H1 (cell line): ENCODE measurements around the gene SLC38A8. TPM values are rescaled to one million over a fixed set of nuclear protein-coding genes. Genes with fewer than 3 reads are reported as not detected.
A peak's percentile ranks its signal among the peaks of the same experiment; 100 is the strongest.

Experiments
- CTCF ChIA-PET: fragments of 300-600 bp; sonication (Branson Sonifier 250); formaldehyde crosslinking; loops from one replicate; lab custom pipeline; 2021; ENCODE audit not compliant: partially characterized antibody; lab: Charles Lee
- POLR2A ChIA-PET: fragments of 300-600 bp; sonication (Branson Sonifier 250); formaldehyde crosslinking; loops from one replicate; lab custom pipeline; 2021; ENCODE audit warnings: inconsistent platforms; ENCODE audit not compliant: partially characterized antibody; lab: Charles Lee
- DNase-seq, 2 experiments: peaks; one replicate each; pipeline versions ENCODE4 v3.0.0 to v3.0.0-alpha.2; 2010 to 2022; ENCODE audit warnings: low spot score in 2 of 2, low read depth in 1 of 2, mixed read lengths in 1 of 2
- FAIRE-seq: peaks from 2 replicates; lab custom pipeline; 2011; peaks lifted over from hg19 to GRCh38; lab: Jason Lieb, UNC
- H2AFZ ChIP-seq: 2 replicates; pipeline ENCODE4 v1.8.1; 2012; ENCODE audit warnings: low read length, inconsistent platforms
- H2AK5ac ChIP-seq: 2 replicates; pipeline ENCODE4 v1.6.1; 2013; ENCODE audit warnings: low read depth, low read length
- H2BK120ac ChIP-seq: replicated peaks from 2 replicates; pipeline ENCODE3; 2013; ENCODE audit warnings: low read depth, low read length, inconsistent platforms
- H2BK12ac ChIP-seq: 2 replicates; pipeline ENCODE4 v1.6.1; 2013; ENCODE audit warnings: low read depth, low read length
- H2BK15ac ChIP-seq: 2 replicates; pipeline ENCODE4 v1.6.1; 2013; ENCODE audit warnings: low read length
- H2BK20ac ChIP-seq: 2 replicates; pipeline ENCODE4 v1.6.1; 2013; ENCODE audit warnings: low read length
- H2BK5ac ChIP-seq: 2 replicates; pipeline ENCODE4 v1.6.1; 2013; ENCODE audit warnings: low read depth, low read length
- H3K14ac ChIP-seq: 2 replicates; pipeline ENCODE4 v1.6.1; 2013; ENCODE audit warnings: inconsistent platforms; ENCODE audit not compliant: insufficient read length
- H3K18ac ChIP-seq: 2 replicates; pipeline ENCODE4 v1.6.1; 2013; ENCODE audit warnings: low read length; ENCODE audit errors: extremely low read depth
- H3K23ac ChIP-seq: 2 replicates; pipeline ENCODE4 v1.6.1; 2013; ENCODE audit warnings: inconsistent platforms; ENCODE audit not compliant: insufficient read length
- H3K23me2 ChIP-seq: 2 replicates; pipeline ENCODE4 v1.6.1; 2013; ENCODE audit warnings: low read depth, low read length
- H3K27ac ChIP-seq: 2 replicates; pipeline ENCODE4 v1.6.1; 2011; ENCODE audit warnings: low read depth, low read length, inconsistent platforms
- H3K27me3 ChIP-seq, 4 experiments: replicated peaks in 1 of 4; 1 replicate in 1 of 4; 2 replicates in 3 of 4; pipeline versions ENCODE4 v1.6.1 to v1.8.1; 2011 to 2013; ENCODE audit warnings: low read length in 3 of 4, mild to moderate bottlenecking in 3 of 4, inconsistent platforms in 2 of 4, mixed read lengths in 2 of 4, moderate library complexity in 1 of 4; ENCODE audit not compliant: control insufficient read depth in 3 of 4, insufficient read depth in 3 of 4; ENCODE audit errors: extremely low read depth in 1 of 4
- H3K36me3 ChIP-seq, 4 experiments: 2 replicates each; pipeline versions ENCODE4 v1.6.1 to v1.8.1; 2011 to 2013; ENCODE audit warnings: mild to moderate bottlenecking in 4 of 4, low read length in 3 of 4, moderate library complexity in 2 of 4, control low read depth in 1 of 4, inconsistent platforms in 1 of 4; ENCODE audit not compliant: insufficient read depth in 4 of 4, control insufficient read depth in 2 of 4
- H3K4ac ChIP-seq: replicated peaks from 2 replicates; pipeline ENCODE3; 2013; ENCODE audit warnings: low read length, low read depth, mixed read lengths, inconsistent platforms; ENCODE audit not compliant: insufficient read length
- H3K4me1 ChIP-seq, 4 experiments: replicated peaks in 1 of 4; 1 replicate in 1 of 4; 2 replicates in 3 of 4; pipeline versions ENCODE4 v1.6.1 to v1.8.1; 2011 to 2013; ENCODE audit warnings: low read length in 3 of 4, inconsistent platforms in 2 of 4, mixed read lengths in 1 of 4; ENCODE audit not compliant: insufficient read depth in 4 of 4, control insufficient read depth in 3 of 4
- H3K4me2 ChIP-seq, 2 experiments: 2 replicates each; pipeline versions ENCODE4 v1.6.1 to v1.8.1; 2011 to 2013; ENCODE audit warnings: low read depth in 2 of 2, low read length in 2 of 2, control low read depth in 1 of 2, inconsistent platforms in 1 of 2, mild to moderate bottlenecking in 1 of 2; ENCODE audit not compliant: insufficient read depth in 1 of 2
- H3K4me3 ChIP-seq, 4 experiments: fragments of 200-600, 300-600 bp in 1 of 4; sonication (generic), shearing (Covaris generic), sonication (Bioruptor Twin) in 1 of 4; 2 replicates each; pipeline versions ENCODE4 v1.5.1 to v1.8.1; 2011 to 2016; ENCODE audit warnings: low read length in 4 of 4, low read depth in 3 of 4, control low read depth in 2 of 4, inconsistent platforms in 2 of 4, mild to moderate bottlenecking in 2 of 4, mixed read lengths in 1 of 4, moderate library complexity in 1 of 4; ENCODE audit not compliant: insufficient read depth in 2 of 4; ENCODE audit errors: extremely low read depth in 1 of 4
- H3K56ac ChIP-seq: replicated peaks from 2 replicates; pipeline ENCODE3; 2013; ENCODE audit warnings: low read depth, mild to moderate bottlenecking, mixed read lengths, low read length, inconsistent platforms; ENCODE audit not compliant: insufficient read length
- H3K79me1 ChIP-seq: 2 replicates; pipeline ENCODE4 v1.6.1; 2013; ENCODE audit warnings: low read depth, low read length, control low read depth
- H3K79me2 ChIP-seq, 2 experiments: 2 replicates each; pipeline versions ENCODE4 v1.6.1 to v1.8.1; 2012 to 2013; ENCODE audit warnings: low read length in 2 of 2, mild to moderate bottlenecking in 2 of 2, inconsistent platforms in 1 of 2; ENCODE audit not compliant: insufficient read depth in 2 of 2, control insufficient read depth in 1 of 2
- H3K9ac ChIP-seq, 4 experiments: replicated peaks in 1 of 4; 1 replicate in 1 of 4; 2 replicates in 3 of 4; pipeline versions ENCODE4 v1.6.1 to v1.8.1; 2011 to 2013; ENCODE audit warnings: low read depth in 3 of 4, low read length in 3 of 4, control low read depth in 2 of 4, mild to moderate bottlenecking in 2 of 4, moderate library complexity in 2 of 4, inconsistent platforms in 1 of 4; ENCODE audit errors: extremely low read depth in 1 of 4
- H3K9me3 ChIP-seq, 2 experiments: 2 replicates each; pipeline versions ENCODE4 v1.6.1 to v1.8.1; 2012 to 2013; ENCODE audit warnings: mild to moderate bottlenecking in 2 of 2, moderate library complexity in 2 of 2, control low read depth in 1 of 2, inconsistent platforms in 1 of 2, low read depth in 1 of 2, low read length in 1 of 2, mixed read lengths in 1 of 2; ENCODE audit not compliant: insufficient read depth in 2 of 2
- H4K20me1 ChIP-seq, 2 experiments: replicated peaks in 1 of 2; 2 replicates each; pipeline versions ENCODE3 to v1.8.1; 2011 to 2013; ENCODE audit warnings: inconsistent platforms in 2 of 2, low read length in 2 of 2, mild to moderate bottlenecking in 1 of 2; ENCODE audit not compliant: insufficient read depth in 2 of 2, control insufficient read depth in 1 of 2
- H4K5ac ChIP-seq: 2 replicates; pipeline ENCODE4 v1.6.1; 2013; ENCODE audit warnings: low read length, low read depth, mixed read lengths, inconsistent platforms; ENCODE audit not compliant: insufficient read length
- H4K8ac ChIP-seq: 2 replicates; pipeline ENCODE4 v1.8.0; 2013; ENCODE audit warnings: mild to moderate bottlenecking, moderate library complexity, low read length, inconsistent platforms; ENCODE audit not compliant: insufficient read depth; ENCODE audit errors: extremely low read depth
- H4K91ac ChIP-seq: replicated peaks from 2 replicates; pipeline ENCODE3; 2013; ENCODE audit warnings: low read length, mixed read lengths, inconsistent platforms; ENCODE audit not compliant: insufficient read length
- BCL11A ChIP-seq, 2 experiments: IDR thresholded peaks; one replicate each; pipeline ENCODE4 v1.6.1; 2011; ENCODE audit warnings: low read depth in 2 of 2, low read length in 2 of 2, mild to moderate bottlenecking in 2 of 2
- CBX5 ChIP-seq: fragments of 300-800, 300-1000 bp; sonication (generic); IDR thresholded peaks from 2 replicates; pipeline ENCODE4 v1.7.1; 2016; ENCODE audit warnings: antibody characterized with exemption, low read length, low read depth
- CHD1 ChIP-seq: IDR thresholded peaks from 2 replicates; pipeline ENCODE4 v1.6.1; 2012; ENCODE audit warnings: low read depth, low read length, improper control_type of control experiment
- CTCF ChIP-seq, 3 experiments: IDR thresholded peaks; 1 replicate in 2 of 3; 2 replicates in 1 of 3; pipeline versions ENCODE4 v1.5.1 to v1.6.1; 2011; ENCODE audit warnings: low read length in 3 of 3, mild to moderate bottlenecking in 3 of 3, inconsistent platforms in 2 of 3, low read depth in 1 of 3, moderate library complexity in 1 of 3; ENCODE audit not compliant: insufficient read depth in 1 of 3; ENCODE audit errors: control extremely low read depth in 1 of 3
- RAD21 ChIP-seq, 2 experiments: IDR thresholded peaks in 1 of 2; conservative IDR thresholded peaks in 1 of 2; 2 replicates each; pipeline ENCODE4 v1.6.1; 2011; ENCODE audit warnings: low read depth in 2 of 2, low read length in 2 of 2, improper control_type of control experiment in 1 of 2, inconsistent platforms in 1 of 2, mild to moderate bottlenecking in 1 of 2, moderate library complexity in 1 of 2
- RFX5 ChIP-seq: IDR thresholded peaks from 2 replicates; pipeline ENCODE4 v1.6.1; 2011; ENCODE audit warnings: low read depth, low read length, improper control_type of control experiment, borderline replicate concordance
- TCF12 ChIP-seq: IDR thresholded peaks from 2 replicates; pipeline ENCODE4 v1.6.1; 2011; ENCODE audit warnings: low read depth, mild to moderate bottlenecking, low read length
- ZNF274 ChIP-seq: IDR thresholded peaks from 2 replicates; pipeline ENCODE4 v1.7.0; 2012; ENCODE audit warnings: low read length, borderline replicate concordance; ENCODE audit errors: extremely low read depth
- WGBS, 2 experiments: shearing (Covaris generic) in 1 of 2; methylation state at CpG; one replicate each; pipeline versions ENCODE4 v1.1.6 to v1.1.7; 2013 to 2015; ENCODE audit warnings: low lambda C conversion rate in 2 of 2, mixed read lengths in 2 of 2, inconsistent platforms in 1 of 2, low coverage in 1 of 2, missing lambda C conversion rate in 1 of 2; ENCODE audit not compliant: insufficient replicate concordance in 2 of 2, insufficient coverage in 1 of 2, insufficient read length in 1 of 2; ENCODE audit errors: extremely low coverage in 1 of 2, missing lambda C conversion rate in 1 of 2; 5-methylcytosine and 5-hydroxymethylcytosine counted together
- polyA plus RNA-seq, 7 experiments: library from polyadenylated mRNA; depleted of rRNA in 3 of 7; stranded (reverse) in 5 of 7; unstranded in 2 of 7; fragments of >200 nt in 5 of 7; fragments of 200-250 nt in 2 of 7; gene quantifications; 1 replicate in 5 of 7; 2 replicates in 1 of 7; 4 replicates in 1 of 7; pipeline versions ENCODE4 v1.2.1 to v1.2.3, GENCODE V29; 2011 to 2013; ENCODE audit warnings: missing spikeins in 2 of 7, mixed read lengths in 2 of 7
- total RNA-seq: library from RNA; stranded (reverse); fragmentation: NEBNext Ultra II Directional; extraction: Animal tissue kit (Norgen Biotek cat#: 25700); gene quantifications from 2 replicates; pipeline ENCODE4 v1.2.1, GENCODE V29; 2021

SLC38A8 gene
- total and polyA plus RNA-seq, 2 of the 8 experiments (the other 6 are each of a cell fraction or from before 2014, with no cell fraction given), result 0.08 TPM; not detected in 1

GRCh38 chr16:84065536-84066132 is 23.0 kb upstream of the SLC38A8 start:
- no peak overlapping the region for H3K9ac ChIP-seq
- H4K20me1 ChIP-seq, result peaks cover 0 to 6% of the 10 kb centered on the region in 2 experiments
- 54% methylated on average over 12 of the region's 12 CpGs; no CpG with 5 or more reads in 1 of the 2 experiments for WGBS, 2 experiments
- no peak for DNase-seq
- ChIA-PET POLR2A (interaction anchor here (1.1 to 1.4 kb wide), 2 partner anchors 11 to 105 kb away, joined by 3 read pairs; no protein-coding TSS in a partner anchor), CTCF (interaction anchor here (0.6 to 21.4 kb wide), 51 partner anchors 9 to 1023 kb away, joined by 3 to 366 read pairs (median 5); partner anchors contain the start of genes OSGIN1 and SLC38A8)
- no peak overlapping the region for H2BK5ac ChIP-seq
- H3K4me2 ChIP-seq, result no peak overlapping the region
- H4K91ac ChIP-seq, result no peak overlapping the region
- TF ChIP-seq CHD1 (no peak), CTCF (IDR thresholded peaks at IDR 0.05; ENCODE audit: control extremely low read depth in 1 of 3, insufficient read depth in 1 of 3, low read depth in 1 of 3, low read length in 3 of 3) (peak; percentile 56 to 81 (median 70)), RAD21 (IDR thresholded peaks at IDR 0.05 in 1 of 2, conservative IDR thresholded peaks at IDR 0.05 in 1 of 2; ENCODE audit: low read depth in 2 of 2, low read length in 2 of 2) (peak; percentile 66 to 73), CBX5 (no peak), BCL11A (IDR thresholded peaks at IDR 0.05; ENCODE audit: low read depth in 2 of 2, low read length in 2 of 2) (no peak), TCF12 (no peak), ZNF274 (no peak), RFX5 (no peak)
- no peak overlapping the region for H3K27ac ChIP-seq
- H3K23ac ChIP-seq, result no peak overlapping the region
- H3K79me1 ChIP-seq, result no peaks in the 10 kb centered on the region
- H3K27me3 ChIP-seq, result no peaks in the 10 kb centered on the region
- H4K5ac ChIP-seq, result no peak overlapping the region
- H3K36me3 ChIP-seq, result peaks cover 15 to 42% (median 37%) of the 10 kb centered on the region in 4 experiments; a peak in 7 of 8 replicates
- no peak overlapping the region for H2BK15ac ChIP-seq
- FAIRE-seq, result peak; percentile 84
- H2BK12ac ChIP-seq, result no peak overlapping the region
- H3K79me2 ChIP-seq, result no peaks in the 10 kb centered on the region
- H2BK120ac ChIP-seq, result no peak overlapping the region
- no peak overlapping the region for H3K14ac ChIP-seq
- no peaks in the 10 kb centered on the region for H3K9me3 ChIP-seq
- no peak overlapping the region for H2AK5ac ChIP-seq
- no peaks in the 10 kb centered on the region for H3K4me1 ChIP-seq
- no peaks in the 10 kb centered on the region for H3K23me2 ChIP-seq
- H3K4me3 ChIP-seq, result no peak overlapping the region
- no peak overlapping the region for H2AFZ ChIP-seq
- no peak overlapping the region for H3K4ac ChIP-seq
- H4K8ac ChIP-seq, result no peak overlapping the region
- H3K18ac ChIP-seq, result no peak overlapping the region
- no peak overlapping the region for H2BK20ac ChIP-seq
- no peak overlapping the region for H3K56ac ChIP-seq
